ENCODE results near the gene PGLYRP3.

PGLYRP3 gene

GRCh38 chr1:153308540-153308939, 4.2 kb downstream of the PGLYRP3 start:
- Histone ChIP-seq H3K9me3 (ENCODE audit: control insufficient read depth, insufficient read depth, low read depth, low read length) (no peaks in the 10 kb centered on the region), H3K36me3 (ENCODE audit: control insufficient read depth, insufficient read depth, low read length) (no peaks in the 10 kb centered on the region), H3K27ac (ENCODE audit: low read depth, low read length) (no peak overlapping the region), H3K4me3 (ENCODE audit: low read depth, low read length) (no peak overlapping the region), H3K9ac (ENCODE audit: low read length) (no peak overlapping the region), H3K27me3 (ENCODE audit: control insufficient read depth, insufficient read depth, low read length) (peaks cover 13% of the 10 kb centered on the region; the same call in 1 of the 2 replicates), H3K4me1 (ENCODE audit: control insufficient read depth, insufficient read depth, low read length) (no peaks in the 10 kb centered on the region; the same call in 1 of the 2 replicates)

- no peak overlapping the region for H3K4me3 ChIP-seq (ENCODE audit: low read depth, low read length)
- no peak overlapping the region for H3K9ac ChIP-seq (ENCODE audit: low read length)
Measured at GRCh38 chr1:153307221-153307600, 5.5 kb downstream of the PGLYRP3 start.

GRCh38 chr1:153306303-153307220, 6.2 kb downstream of the PGLYRP3 start:
- H3K9ac ChIP-seq (ENCODE audit: low read length): no peak overlapping the region

More at GRCh38 chr1:153307221-153307600, 5.5 kb downstream of the PGLYRP3 start:
- H3K27ac ChIP-seq (ENCODE audit: low read depth, low read length): no peak overlapping the region
- H3K27me3 ChIP-seq (ENCODE audit: control insufficient read depth, insufficient read depth, low read length): peaks cover 15% of the 10 kb centered on the region; the same call in 1 of the 2 replicates
- no peaks in the 10 kb centered on the region; the same call in 1 of the 2 replicates for H3K4me1 ChIP-seq (ENCODE audit: control insufficient read depth, insufficient read depth, low read length)
- H3K9me3 ChIP-seq (ENCODE audit: control insufficient read depth, insufficient read depth, low read depth, low read length): no peaks in the 10 kb centered on the region
- H3K36me3 ChIP-seq (ENCODE audit: control insufficient read depth, insufficient read depth, low read length): no peaks in the 10 kb centered on the region

GRCh38 chr1:153305682-153306081, 7.1 kb downstream of the PGLYRP3 start:
- H3K9ac ChIP-seq (ENCODE audit: low read length): no peak overlapping the region
- H3K27ac ChIP-seq (ENCODE audit: low read depth, low read length): no peak overlapping the region
- no peaks in the 10 kb centered on the region for H3K9me3 ChIP-seq (ENCODE audit: control insufficient read depth, insufficient read depth, low read depth, low read length)
- H3K4me1 ChIP-seq (ENCODE audit: control insufficient read depth, insufficient read depth, low read length): no peaks in the 10 kb centered on the region; the same call in 1 of the 2 replicates
- no peak overlapping the region for H3K4me3 ChIP-seq (ENCODE audit: low read depth, low read length)
- H3K36me3 ChIP-seq (ENCODE audit: control insufficient read depth, insufficient read depth, low read length): no peaks in the 10 kb centered on the region
- H3K27me3 ChIP-seq (ENCODE audit: control insufficient read depth, insufficient read depth, low read length): peaks cover 15% of the 10 kb centered on the region; the same call in 1 of the 2 replicates

More at GRCh38 chr1:153306303-153307220, 6.2 kb downstream of the PGLYRP3 start:
- H3K4me3 ChIP-seq (ENCODE audit: low read depth, low read length): no peak overlapping the region
- no peaks in the 10 kb centered on the region for H3K36me3 ChIP-seq (ENCODE audit: control insufficient read depth, insufficient read depth, low read length)
- peaks cover 15% of the 10 kb centered on the region; the same call in 1 of the 2 replicates for H3K27me3 ChIP-seq (ENCODE audit: control insufficient read depth, insufficient read depth, low read length)
- no peaks in the 10 kb centered on the region; the same call in 1 of the 2 replicates for H3K4me1 ChIP-seq (ENCODE audit: control insufficient read depth, insufficient read depth, low read length)
- no peak overlapping the region for H3K27ac ChIP-seq (ENCODE audit: low read depth, low read length)
- H3K9me3 ChIP-seq (ENCODE audit: control insufficient read depth, insufficient read depth, low read depth, low read length): no peaks in the 10 kb centered on the region

- Histone ChIP-seq H3K4me3 (ENCODE audit: low read depth, low read length) (no peak overlapping the region), H3K27ac (ENCODE audit: low read depth, low read length) (no peak overlapping the region), H3K27me3 (ENCODE audit: control insufficient read depth, insufficient read depth, low read length) (peaks cover 15% of the 10 kb centered on the region; the same call in 1 of the 2 replicates), H3K36me3 (ENCODE audit: control insufficient read depth, insufficient read depth, low read length) (no peaks in the 10 kb centered on the region), H3K9ac (ENCODE audit: low read length) (no peak overlapping the region), H3K9me3 (ENCODE audit: control insufficient read depth, insufficient read depth, low read depth, low read length) (no peaks in the 10 kb centered on the region), H3K4me1 (ENCODE audit: control insufficient read depth, insufficient read depth, low read length) (no peaks in the 10 kb centered on the region; the same call in 1 of the 2 replicates)
Measured at GRCh38 chr1:153302308-153302707, 10.4 kb downstream of the PGLYRP3 start.

GRCh38 chr1:153293851-153294250, 18.9 kb downstream of the PGLYRP3 start:
- no peak overlapping the region for H3K9ac ChIP-seq (ENCODE audit: low read length)
- no peaks in the 10 kb centered on the region for H3K9me3 ChIP-seq (ENCODE audit: control insufficient read depth, insufficient read depth, low read depth, low read length)
- H3K4me1 ChIP-seq (ENCODE audit: control insufficient read depth, insufficient read depth, low read length): peaks cover 12% of the 10 kb centered on the region; the same call in 1 of the 2 replicates
- no peaks in the 10 kb centered on the region for H3K36me3 ChIP-seq (ENCODE audit: control insufficient read depth, insufficient read depth, low read length)
- H3K27ac ChIP-seq (ENCODE audit: low read depth, low read length): no peak overlapping the region
- H3K27me3 ChIP-seq (ENCODE audit: control insufficient read depth, insufficient read depth, low read length): no peaks in the 10 kb centered on the region
- H3K4me3 ChIP-seq (ENCODE audit: low read depth, low read length): no peak overlapping the region

GRCh38 chr1:153293480-153293775, 19.3 kb downstream of the PGLYRP3 start:
- no peaks in the 10 kb centered on the region for H3K36me3 ChIP-seq (ENCODE audit: control insufficient read depth, insufficient read depth, low read length)
- H3K9ac ChIP-seq (ENCODE audit: low read length): no peak overlapping the region
- H3K27me3 ChIP-seq (ENCODE audit: control insufficient read depth, insufficient read depth, low read length): no peaks in the 10 kb centered on the region
- peaks cover 12% of the 10 kb centered on the region; the same call in 1 of the 2 replicates for H3K4me1 ChIP-seq (ENCODE audit: control insufficient read depth, insufficient read depth, low read length)
- no peak overlapping the region for H3K27ac ChIP-seq (ENCODE audit: low read depth, low read length)
- H3K4me3 ChIP-seq (ENCODE audit: low read depth, low read length): no peak overlapping the region
- H3K9me3 ChIP-seq (ENCODE audit: control insufficient read depth, insufficient read depth, low read depth, low read length): no peaks in the 10 kb centered on the region

GRCh38 chr1:153292740-153293479, 19.8 kb downstream of the PGLYRP3 start:
- no peak overlapping the region for H3K9ac ChIP-seq (ENCODE audit: low read length)
- no peaks in the 10 kb centered on the region for H3K27me3 ChIP-seq (ENCODE audit: control insufficient read depth, insufficient read depth, low read length)
- no peak overlapping the region for H3K27ac ChIP-seq (ENCODE audit: low read depth, low read length)
- no peaks in the 10 kb centered on the region for H3K9me3 ChIP-seq (ENCODE audit: control insufficient read depth, insufficient read depth, low read depth, low read length)
- H3K36me3 ChIP-seq (ENCODE audit: control insufficient read depth, insufficient read depth, low read length): no peaks in the 10 kb centered on the region
- H3K4me1 ChIP-seq (ENCODE audit: control insufficient read depth, insufficient read depth, low read length): peaks cover 15% of the 10 kb centered on the region; the same call in 1 of the 2 replicates
- no peak overlapping the region; the same call in 1 of the 2 replicates for H3K4me3 ChIP-seq (ENCODE audit: low read depth, low read length)

- Histone ChIP-seq H3K9me3 (ENCODE audit: control insufficient read depth, insufficient read depth, low read depth, low read length) (no peaks in the 10 kb centered on the region), H3K9ac (ENCODE audit: low read length) (no peak overlapping the region), H3K36me3 (ENCODE audit: control insufficient read depth, insufficient read depth, low read length) (no peaks in the 10 kb centered on the region), H3K4me1 (ENCODE audit: control insufficient read depth, insufficient read depth, low read length) (peaks cover 15% of the 10 kb centered on the region; the same call in 1 of the 2 replicates), H3K27me3 (ENCODE audit: control insufficient read depth, insufficient read depth, low read length) (no peaks in the 10 kb centered on the region), H3K4me3 (ENCODE audit: low read depth, low read length) (no peak overlapping the region), H3K27ac (ENCODE audit: low read depth, low read length) (no peak overlapping the region)
Measured at GRCh38 chr1:153292185-153292584, 20.6 kb downstream of the PGLYRP3 start.

- H3K36me3 ChIP-seq (ENCODE audit: control insufficient read depth, insufficient read depth, low read length): no peaks in the 10 kb centered on the region
- no peaks in the 10 kb centered on the region for H3K27me3 ChIP-seq (ENCODE audit: control insufficient read depth, insufficient read depth, low read length)
- H3K9ac ChIP-seq (ENCODE audit: low read length): no peak overlapping the region
- H3K4me3 ChIP-seq (ENCODE audit: low read depth, low read length): no peak overlapping the region
- no peak overlapping the region for H3K27ac ChIP-seq (ENCODE audit: low read depth, low read length)
- H3K9me3 ChIP-seq (ENCODE audit: control insufficient read depth, insufficient read depth, low read depth, low read length): no peaks in the 10 kb centered on the region
- peaks cover 15% of the 10 kb centered on the region; the same call in 1 of the 2 replicates for H3K4me1 ChIP-seq (ENCODE audit: control insufficient read depth, insufficient read depth, low read length)
Measured at GRCh38 chr1:153291514-153291913, 21.2 kb downstream of the PGLYRP3 start.

Data from HUES6 (cell line).